ENCODE measurements around the gene MYO16. TPM values are rescaled to one million over a fixed set of nuclear protein-coding genes. Genes with fewer than 3 reads are reported as not detected.

Gene MYO16
- total RNA-seq, 1 experiment from 2014 or later: not detected

DNA sequence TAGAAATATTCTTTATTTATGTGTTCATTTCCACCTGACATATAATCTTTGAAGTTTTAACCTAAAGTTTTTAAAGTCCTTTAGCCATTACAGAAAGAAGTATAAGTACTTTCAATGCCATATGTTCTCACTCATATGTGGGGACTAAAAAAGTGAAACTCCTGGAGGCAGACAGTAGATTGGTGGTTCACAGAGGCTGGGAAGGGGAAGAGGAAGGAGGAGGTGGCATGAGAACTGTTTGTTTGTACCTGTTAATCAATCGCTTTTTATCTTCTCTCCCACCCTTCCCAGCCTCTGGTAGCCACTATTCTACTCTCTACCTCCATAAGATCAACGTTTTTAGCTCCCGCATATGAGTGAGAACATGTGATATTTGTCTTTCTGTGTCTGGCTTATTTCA, 131.1 kb downstream of the MYO16 start:
- H3K36me3 Mint-ChIP-seq (ENCODE audit: insufficient read depth in 1 of 3, low read depth in 3 of 3): no peaks in the 10 kb centered on the region
- Histone ChIP-seq H3K4ac (ENCODE audit: low read depth, low read length) (no peak overlapping the region), H2BK15ac (ENCODE audit: low read depth, low read length) (no peak overlapping the region), H3K79me1 (ENCODE audit: insufficient read depth, low read depth, low read length, poor library complexity, severe bottlenecking) (no peaks in the 10 kb centered on the region), H3K9ac (ENCODE audit: extremely low read depth, insufficient read length, low read length) (no peak overlapping the region), H3K23ac (ENCODE audit: insufficient read length, low read depth, low read length) (no peak overlapping the region), H2BK20ac (ENCODE audit: low read depth, low read length, poor library complexity, severe bottlenecking) (no peak overlapping the region), H3T11ph (ENCODE audit: low read length) (no peak overlapping the region), H3K27me3 (ENCODE audit: insufficient read depth, low read length) (no peaks in the 10 kb centered on the region), H3K4me2 (ENCODE audit: insufficient read depth, insufficient read length, low read length) (no peak overlapping the region), H4K20me1 (ENCODE audit: control insufficient read depth, insufficient read depth, insufficient read length) (no peaks in the 10 kb centered on the region), H4K8ac (replicated peaks; ENCODE audit: insufficient read length, low read depth, low read length) (no peak overlapping the region), H4K5ac (ENCODE audit: insufficient read length, low read depth, low read length) (no peak overlapping the region), H3K14ac (ENCODE audit: insufficient read depth, low read length) (no peak overlapping the region), H3K18ac (ENCODE audit: insufficient read length, low read depth, low read length) (no peak overlapping the region), H2BK12ac (ENCODE audit: insufficient read length, low read depth, low read length) (no peak overlapping the region), H4K91ac (ENCODE audit: insufficient read length, low read depth, low read length) (no peak overlapping the region), H2AFZ (ENCODE audit: low read length) (no peak overlapping the region), H3K23me2 (ENCODE audit: insufficient read length, low read depth, low read length, poor library complexity, severe bottlenecking) (no peaks in the 10 kb centered on the region), H3K79me2 (ENCODE audit: insufficient read depth, low read length) (no peaks in the 10 kb centered on the region), H2BK120ac (ENCODE audit: low read depth, low read length, poor library complexity, severe bottlenecking) (no peak overlapping the region), H3K4me1 (ENCODE audit: insufficient read depth, low read length) (no peaks in the 10 kb centered on the region), H3K9me3 (ENCODE audit: control insufficient read depth, low read depth, low read length) (no peaks in the 10 kb centered on the region), H3K27ac (ENCODE audit: insufficient read length, low read depth, low read length) (no peak overlapping the region), H3K56ac (ENCODE audit: insufficient read length, low read depth, low read length) (no peak overlapping the region), H2BK5ac (ENCODE audit: insufficient read length, low read length) (no peak overlapping the region), H2AK5ac (ENCODE audit: insufficient read length, low read length) (no peak overlapping the region)
- WGBS (ENCODE audit: extremely low coverage, insufficient read length, low lambda C conversion rate): no CpG with 5 or more reads among the region's 3 CpGs
- no peak overlapping the region; a peak in 1 of 7 replicates for H3K27ac Mint-ChIP-seq
- H3K9me3 Mint-ChIP-seq: no peaks in the 10 kb centered on the region
- no peaks in the 10 kb centered on the region for H3K4me1 Mint-ChIP-seq
- H3K4me3 Mint-ChIP-seq: no peak overlapping the region
- TF ChIP-seq, protein P1, sequence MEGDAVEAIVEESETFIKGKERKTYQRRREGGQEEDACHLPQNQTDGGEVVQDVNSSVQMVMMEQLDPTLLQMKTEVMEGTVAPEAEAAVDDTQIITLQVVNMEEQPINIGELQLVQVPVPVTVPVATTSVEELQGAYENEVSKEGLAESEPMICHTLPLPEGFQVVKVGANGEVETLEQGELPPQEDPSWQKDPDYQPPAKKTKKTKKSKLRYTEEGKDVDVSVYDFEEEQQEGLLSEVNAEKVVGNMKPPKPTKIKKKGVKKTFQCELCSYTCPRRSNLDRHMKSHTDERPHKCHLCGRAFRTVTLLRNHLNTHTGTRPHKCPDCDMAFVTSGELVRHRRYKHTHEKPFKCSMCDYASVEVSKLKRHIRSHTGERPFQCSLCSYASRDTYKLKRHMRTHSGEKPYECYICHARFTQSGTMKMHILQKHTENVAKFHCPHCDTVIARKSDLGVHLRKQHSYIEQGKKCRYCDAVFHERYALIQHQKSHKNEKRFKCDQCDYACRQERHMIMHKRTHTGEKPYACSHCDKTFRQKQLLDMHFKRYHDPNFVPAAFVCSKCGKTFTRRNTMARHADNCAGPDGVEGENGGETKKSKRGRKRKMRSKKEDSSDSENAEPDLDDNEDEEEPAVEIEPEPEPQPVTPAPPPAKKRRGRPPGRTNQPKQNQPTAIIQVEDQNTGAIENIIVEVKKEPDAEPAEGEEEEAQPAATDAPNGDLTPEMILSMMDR (conservative IDR thresholded peaks at IDR 0.05): no peak
- no peaks in the 10 kb centered on the region for H3K27me3 Mint-ChIP-seq (ENCODE audit: low read depth)
- no peak for DNase-seq
